GM18951 (cell line): ENCODE data around the gene DNAI1.

Experiments used
- POLR2A ChIP-seq: IDR thresholded peaks from 4 replicates; pipeline ENCODE4 v1.6.1; 2011; ENCODE audit warnings: mild to moderate bottlenecking; ENCODE audit not compliant: insufficient read length, insufficient read depth; ENCODE audit errors: extremely low read depth
- in situ Hi-C: fragments of 300-500 bp; cut with MboI; formaldehyde crosslinking; loops from one replicate; pipeline ENCODE4 v1.12.0; 2022; ENCODE audit warnings: low sequenced_read_pairs, mixed read lengths, inconsistent platforms; ENCODE audit not compliant: unreplicated experiment

The DNAI1 gene

DNA sequence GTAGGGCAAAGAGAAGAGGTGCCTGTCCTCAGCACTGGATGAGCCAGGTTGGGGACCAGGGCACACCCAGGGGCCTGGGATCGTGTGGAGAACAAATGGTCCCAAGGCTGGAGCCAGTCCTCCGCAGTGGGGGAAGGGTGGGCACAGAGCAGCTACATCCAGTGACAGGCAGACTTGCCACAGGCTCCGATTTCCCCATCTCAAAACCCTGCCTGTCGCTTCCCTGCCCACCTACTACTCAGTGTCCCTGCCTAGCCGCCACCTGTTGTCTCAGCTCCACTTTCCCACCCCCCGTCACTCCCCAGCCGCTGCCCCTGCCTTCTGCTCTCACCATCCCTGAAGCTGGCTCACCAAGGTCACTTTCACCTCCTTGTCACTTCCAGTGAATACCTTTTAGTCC, 78.1 kb downstream of the DNAI1 start:
- in situ Hi-C loops, result no loop called here
- TF ChIP-seq POLR2A, result no peak

DNA sequence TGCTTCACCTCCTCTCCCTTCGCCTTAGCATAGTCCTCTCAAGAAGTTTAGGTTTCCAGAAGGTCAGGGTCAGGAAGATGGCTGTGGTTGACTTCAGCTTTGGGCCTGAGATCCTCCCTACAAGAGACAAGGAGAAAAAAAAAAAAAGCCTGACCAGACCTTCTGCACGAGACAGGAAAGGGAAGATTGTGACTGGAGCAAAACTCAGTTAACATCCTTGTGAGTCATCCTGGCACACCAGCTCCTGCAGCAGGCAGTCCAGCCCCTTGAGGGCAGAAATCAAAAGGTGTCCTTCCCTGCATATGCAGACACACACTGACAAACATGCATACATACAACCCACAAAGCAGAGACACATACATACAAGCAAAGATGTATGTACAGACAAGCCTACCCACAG, 82.2 kb downstream of the DNAI1 start:
- in situ Hi-C loops, result no loop called here
- TF ChIP-seq POLR2A, result no peak

DNA sequence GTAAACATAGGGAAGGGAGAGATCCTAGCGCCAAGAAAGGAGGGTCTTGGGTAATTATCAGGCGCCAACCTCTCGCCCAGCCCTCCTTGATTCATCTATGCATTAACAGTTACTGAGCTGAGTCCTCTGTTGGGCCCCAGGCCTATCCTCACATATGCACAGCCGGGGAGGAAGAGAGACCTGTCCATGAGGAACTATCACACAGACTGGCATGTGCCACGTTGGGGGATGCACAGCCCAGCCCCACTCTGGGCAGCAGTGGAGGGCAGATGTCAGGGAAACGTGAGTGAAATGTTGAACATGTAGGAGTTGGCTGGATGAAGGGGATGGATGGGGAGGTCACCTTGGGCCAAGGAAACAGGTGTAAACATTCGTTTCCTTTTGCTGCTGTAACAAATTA, 82.9 kb downstream of the DNAI1 start:
- in situ Hi-C loops, result no loop called here
- no peak for TF ChIP-seq POLR2A

DNA sequence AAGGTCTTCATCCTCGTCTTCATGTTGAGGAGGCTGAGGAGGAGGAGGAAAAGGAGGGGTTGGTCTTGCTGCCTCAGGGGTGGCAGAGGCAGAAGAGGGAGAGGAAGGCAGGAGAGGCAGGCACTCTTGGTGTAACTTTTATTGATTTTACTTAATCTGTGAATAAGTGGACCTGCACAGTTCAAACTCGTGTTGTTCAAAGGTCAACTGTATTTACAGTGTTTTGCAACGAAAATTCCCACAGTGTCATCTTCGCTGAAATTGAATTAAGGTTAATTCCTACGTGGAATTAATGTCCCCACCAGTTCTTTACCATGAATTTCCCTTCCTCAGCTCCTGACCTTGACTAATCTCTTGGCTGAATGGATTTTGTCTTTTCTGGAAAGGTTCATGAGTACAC, 85.4 kb downstream of the DNAI1 start:
- in situ Hi-C loops, result no loop called here
- no peak for TF ChIP-seq POLR2A

DNA sequence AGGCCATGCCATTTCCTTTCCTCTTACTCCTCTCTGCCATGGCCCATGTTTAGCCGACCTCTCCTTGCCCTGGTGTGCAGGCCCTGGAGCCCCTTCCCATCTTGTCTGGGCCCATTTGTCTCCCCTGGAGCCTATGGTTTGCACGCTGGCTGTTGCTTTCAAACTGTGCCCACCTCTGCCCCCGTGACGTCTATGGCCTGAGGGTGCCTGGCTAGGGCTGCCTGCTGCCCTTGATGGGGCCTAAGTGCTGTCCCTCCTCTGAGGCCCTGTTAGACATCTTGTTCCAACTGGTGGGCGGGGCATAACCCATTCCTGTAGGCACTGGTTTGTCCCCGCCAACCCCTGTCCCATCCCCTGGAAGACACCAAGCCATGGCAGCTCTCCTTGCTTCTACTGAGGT, 86.9 kb downstream of the DNAI1 start:
- no peak for TF ChIP-seq POLR2A
- in situ Hi-C loops, result no loop called here

DNA sequence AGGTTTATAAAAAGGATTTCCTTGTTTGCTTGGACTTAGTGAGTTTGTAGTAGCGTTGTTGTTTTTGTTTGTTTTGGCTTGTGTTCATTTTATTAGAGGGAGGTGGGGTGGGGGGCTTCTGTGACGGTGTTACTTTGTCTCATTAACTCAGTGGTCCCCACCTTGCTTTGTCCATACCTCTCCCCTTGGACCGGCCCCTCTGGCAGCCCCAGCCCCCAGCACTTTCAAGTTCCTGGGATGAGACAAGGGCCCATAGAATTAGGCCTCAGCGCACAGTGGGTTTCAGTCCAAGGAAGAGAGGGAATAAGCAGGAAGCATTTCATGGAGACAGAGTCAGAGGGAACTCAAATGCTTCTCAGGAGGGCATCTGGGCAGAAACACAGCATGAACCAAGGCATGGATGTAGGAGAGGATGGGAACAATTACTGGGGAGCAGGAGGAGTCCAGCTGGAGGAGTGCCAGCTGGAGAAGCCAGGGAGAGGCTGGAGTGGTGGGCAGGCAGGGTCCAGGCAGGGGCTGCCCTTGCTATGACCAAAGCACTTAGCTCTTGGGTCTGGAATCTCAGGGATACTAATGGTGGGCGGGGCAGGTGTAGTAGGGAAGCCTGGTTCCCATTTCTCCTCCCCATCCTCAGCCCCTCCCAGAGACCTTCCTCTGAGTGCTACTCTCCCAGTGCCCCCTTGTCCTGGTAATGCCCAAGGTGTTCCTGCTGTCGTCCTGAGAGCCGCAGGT, 87.7 kb downstream of the DNAI1 start:
- in situ Hi-C loops, result no loop called here
- no peak for TF ChIP-seq POLR2A

DNA sequence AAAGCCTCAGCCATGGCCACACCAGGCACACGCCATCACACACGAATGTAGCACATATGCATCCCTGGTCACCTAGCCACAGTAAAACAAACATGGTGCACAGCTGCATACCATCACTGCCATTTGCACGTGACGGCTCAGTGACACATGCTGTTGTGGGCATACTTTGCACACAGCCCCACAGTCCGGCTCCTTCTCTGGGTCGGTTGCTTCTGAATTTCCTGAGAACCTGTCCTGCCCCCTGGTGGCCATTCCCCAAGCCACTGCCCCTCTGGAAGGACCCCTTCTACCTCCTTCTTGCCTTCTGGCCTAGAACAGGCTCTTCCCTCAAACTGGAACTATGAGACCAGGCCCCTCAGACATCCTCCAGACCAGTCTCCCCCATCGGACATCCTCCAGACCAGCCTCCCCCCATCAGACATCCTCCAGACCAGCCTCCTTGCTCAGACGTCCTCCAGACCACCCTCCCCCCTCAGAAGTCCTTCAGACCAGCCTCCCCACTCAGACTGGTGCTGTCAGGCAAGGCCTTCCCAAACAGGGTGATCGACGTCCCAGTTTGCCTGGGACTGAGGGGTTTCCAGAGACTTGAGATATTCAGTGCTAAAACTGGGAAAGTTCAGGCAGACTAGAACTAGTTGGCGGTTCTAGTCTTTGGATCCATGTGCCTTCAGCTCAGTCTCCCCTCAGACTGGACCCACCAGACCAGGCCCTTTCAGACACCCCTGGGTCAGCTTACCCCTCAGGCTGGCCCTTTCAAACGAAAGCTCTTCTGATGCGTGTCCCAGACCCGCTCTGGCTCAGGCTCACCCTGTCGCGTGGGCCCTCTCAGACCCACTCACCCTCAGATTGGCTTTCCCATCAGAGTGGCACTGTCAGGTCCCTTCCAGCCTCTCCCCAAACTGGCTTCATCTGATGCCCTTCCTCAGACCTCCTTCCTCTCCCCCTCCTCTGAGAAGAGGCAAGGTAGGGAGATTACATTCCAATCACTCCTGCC, 88.5 kb downstream of the DNAI1 start:
- in situ Hi-C loops, result no loop called here
- no peak for TF ChIP-seq POLR2A

DNA sequence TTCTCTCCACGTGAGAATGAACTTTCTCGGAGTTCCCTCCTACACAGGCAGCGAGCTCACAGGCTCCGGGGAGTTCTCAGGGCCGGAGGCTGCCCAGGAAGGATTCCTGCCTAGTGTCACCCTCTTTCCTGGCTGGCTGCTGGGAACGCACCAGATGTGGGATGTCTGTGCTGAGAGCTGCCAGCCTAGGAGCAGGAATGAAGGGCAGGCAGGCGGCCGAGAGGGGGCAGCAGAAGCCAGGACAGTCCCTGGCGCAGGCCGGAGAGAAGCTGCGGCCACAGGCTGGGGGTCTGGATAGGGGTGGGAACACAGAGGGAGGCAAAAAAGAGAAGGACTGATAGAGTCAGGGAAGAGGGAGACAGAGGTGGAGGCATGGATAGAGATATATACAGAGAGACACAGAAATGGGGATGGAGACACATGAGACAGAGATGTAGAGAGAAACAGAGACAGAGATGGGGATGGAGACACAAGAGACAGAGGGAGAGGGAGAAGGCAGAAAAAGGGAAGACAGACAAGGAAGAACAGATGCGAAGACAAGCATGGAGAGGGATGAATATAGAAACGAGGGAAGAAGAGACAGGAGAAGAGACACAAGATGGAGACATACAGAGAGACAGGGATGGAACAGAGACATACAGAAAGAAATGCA, 89.5 kb downstream of the DNAI1 start:
- in situ Hi-C loops, result no loop called here
- no peak for TF ChIP-seq POLR2A

DNA sequence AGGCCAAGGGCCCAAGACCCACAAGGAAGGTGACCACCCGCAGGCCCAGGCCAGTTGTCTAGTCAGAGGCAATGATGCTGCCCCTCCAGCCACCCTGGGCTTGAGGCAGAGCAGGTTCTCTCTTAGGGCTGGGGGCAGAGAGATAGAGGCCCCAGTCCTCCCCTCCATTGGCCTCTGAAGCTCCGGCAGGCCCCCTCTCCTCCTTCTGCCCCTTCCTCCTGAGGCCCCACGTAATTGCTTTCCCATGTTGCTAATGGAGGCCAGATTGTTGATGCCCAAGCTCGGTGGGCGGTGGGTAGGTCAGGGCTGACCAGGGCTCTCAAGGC, 90.8 kb downstream of the DNAI1 start:
- in situ Hi-C loops, result no loop called here
- no peak for TF ChIP-seq POLR2A

DNA sequence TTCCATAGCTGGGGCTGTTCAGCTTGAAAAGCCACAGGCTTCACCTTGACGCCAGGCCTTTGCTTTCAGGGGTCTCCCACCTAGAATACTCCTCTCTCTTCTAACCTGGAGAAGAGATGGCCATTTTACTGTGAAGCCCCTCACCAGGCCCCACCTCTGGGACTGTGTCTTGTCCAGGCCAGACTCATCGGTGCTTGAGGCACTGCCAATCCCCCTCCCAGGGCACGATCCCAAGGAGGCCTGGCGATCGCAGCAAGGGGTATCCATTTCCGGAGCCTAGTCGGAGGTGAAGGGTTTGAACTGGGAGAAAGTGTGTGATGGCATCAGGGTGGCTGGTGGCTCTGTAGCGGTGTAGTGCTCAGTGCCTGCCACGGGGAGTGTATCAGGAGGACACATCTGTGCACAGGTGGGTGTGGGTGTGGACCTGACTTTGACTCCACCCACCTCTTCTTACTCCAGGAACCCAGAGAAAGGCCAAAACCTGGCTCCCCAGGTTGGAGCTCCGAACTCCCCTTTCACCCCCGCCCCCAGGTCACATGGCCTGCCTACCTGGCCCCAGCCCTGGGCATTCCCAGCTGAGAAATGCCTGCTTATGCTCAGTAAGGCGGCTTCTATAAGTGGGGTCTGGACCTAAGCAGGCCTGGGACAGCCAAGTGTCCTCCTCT, 91.5 kb downstream of the DNAI1 start:
- in situ Hi-C loops, result no loop called here

DNA sequence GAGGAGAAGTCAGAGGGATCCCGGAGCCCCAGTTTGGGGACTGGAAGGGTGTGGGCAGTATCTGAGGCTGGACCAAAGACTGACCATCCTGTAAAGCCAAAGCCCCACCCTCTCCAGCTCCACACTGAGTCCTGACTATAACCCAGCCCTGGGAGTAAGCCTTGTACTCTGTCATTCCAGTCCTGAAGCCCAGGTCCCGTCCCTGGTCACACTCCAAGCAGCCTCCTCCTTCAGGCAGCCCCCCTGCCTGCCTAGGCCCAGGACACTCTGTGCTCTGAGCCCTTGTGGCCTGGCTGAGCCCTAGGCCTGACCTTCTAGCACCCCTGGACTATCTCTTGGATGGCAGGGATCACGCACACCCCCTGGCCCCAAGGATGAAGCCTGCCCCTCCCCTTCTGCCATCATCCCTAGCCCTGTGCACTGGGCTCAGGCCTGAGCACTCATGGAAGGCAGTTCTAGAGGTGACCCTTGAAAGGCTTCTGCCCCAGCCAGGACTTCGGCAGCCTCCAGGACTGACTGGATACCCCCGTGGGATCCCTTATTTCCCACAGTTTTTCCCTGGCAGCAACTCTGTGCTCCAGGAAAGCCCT, 92.2 kb downstream of the DNAI1 start:
- in situ Hi-C loops, result no loop called here
- TF ChIP-seq POLR2A, result no peak

More for the DNA sequence above, 91.5 kb downstream of the DNAI1 start:
- TF ChIP-seq POLR2A, result no peak

DNA sequence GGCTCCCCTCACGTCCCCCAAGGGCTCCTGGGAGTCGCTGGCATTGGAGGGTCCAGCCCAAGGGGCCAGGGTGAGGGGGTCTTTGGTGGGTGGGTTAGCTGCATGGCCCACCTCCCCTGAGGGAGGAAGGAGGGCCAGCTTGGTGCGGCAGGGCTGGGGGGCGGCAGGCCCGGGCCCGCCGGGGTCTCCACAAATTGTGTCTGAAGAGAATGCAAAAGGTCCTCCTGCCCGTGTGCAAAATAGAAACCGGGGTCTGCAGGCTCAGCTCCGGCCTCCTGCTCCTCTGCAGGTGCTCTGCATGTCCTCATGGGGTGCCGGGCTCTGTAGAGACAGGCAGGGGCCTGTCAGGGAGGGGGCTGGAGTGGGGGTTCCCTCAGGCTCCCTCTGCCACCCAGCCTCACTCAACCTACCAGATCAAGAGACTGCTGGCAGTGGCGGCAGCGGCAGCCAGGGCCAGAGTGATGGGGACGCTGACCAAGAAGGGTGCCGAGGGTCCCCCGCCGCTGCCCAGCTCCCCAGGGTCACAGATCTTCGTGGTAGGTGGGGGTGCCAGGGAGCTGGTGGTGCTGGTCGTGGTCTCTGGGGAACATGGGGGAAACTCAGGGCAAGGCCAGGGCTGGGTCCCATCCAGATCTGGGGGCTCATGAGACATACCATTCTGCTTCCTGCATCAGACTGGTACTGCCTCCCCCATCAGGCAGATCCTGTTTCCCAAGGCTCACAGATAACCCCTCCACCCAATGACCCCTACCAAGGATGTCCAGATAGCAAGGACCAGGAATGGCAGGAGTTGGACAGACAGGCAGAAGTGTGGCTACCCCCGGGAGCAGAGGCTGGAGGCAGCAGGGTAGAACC, 93.4 kb downstream of the DNAI1 start:
- in situ Hi-C loops, result no loop called here
- no peak for TF ChIP-seq POLR2A

DNA sequence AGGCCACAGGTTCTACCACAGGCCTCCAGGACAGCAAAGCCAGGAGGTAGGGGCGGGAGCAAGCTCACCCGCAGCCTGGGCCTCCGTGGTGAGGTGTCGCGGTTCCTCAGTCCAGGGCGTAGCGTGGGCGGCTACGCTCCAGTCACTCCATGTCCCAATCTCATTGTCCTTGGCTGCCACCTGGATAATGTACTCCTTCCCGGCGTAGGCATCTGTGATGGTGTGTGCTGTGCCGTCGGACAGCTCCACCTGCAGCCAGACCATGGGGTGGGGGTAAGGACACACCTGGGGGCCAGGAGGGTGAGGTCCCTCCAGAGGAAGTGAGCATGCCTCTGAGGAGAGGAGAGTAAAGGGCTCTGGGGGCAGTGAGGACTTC, 94.0 kb downstream of the DNAI1 start:
- in situ Hi-C loops, result no loop called here
- no peak for TF ChIP-seq POLR2A
